ENCODE results near the gene PREB. TPM values are rescaled to one million over a fixed set of nuclear protein-coding genes. Genes with fewer than 3 reads are reported as not detected.
"Not testable (repeated sequence)": the region's sequence is repeated elsewhere in the genome, so short reads cannot be mapped to it uniquely, and the experiment has no call there.

PREB gene, protein sequence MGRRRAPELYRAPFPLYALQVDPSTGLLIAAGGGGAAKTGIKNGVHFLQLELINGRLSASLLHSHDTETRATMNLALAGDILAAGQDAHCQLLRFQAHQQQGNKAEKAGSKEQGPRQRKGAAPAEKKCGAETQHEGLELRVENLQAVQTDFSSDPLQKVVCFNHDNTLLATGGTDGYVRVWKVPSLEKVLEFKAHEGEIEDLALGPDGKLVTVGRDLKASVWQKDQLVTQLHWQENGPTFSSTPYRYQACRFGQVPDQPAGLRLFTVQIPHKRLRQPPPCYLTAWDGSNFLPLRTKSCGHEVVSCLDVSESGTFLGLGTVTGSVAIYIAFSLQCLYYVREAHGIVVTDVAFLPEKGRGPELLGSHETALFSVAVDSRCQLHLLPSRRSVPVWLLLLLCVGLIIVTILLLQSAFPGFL
- polyA plus RNA-seq (ENCODE audit: insufficient read length in 12 of 12): 10 to 100 TPM in 11 of 12 donors, not detected in 1; 24.1 to 39.8 (median 33.6) TPM
- long read RNA-seq, donor 1, transcript PREB-201 (9 exons, 2,166 nt): major isoform, 5 of 11 reads
- long read RNA-seq, donor 1, partial matches to known transcripts: 6 of 11 reads
- long read RNA-seq, donor 1, other reads (novel, unspliced or antisense): 0 of 11 reads
- long read RNA-seq, donor 2, transcript PREB-201 (9 exons, 2,166 nt): major isoform, 8 of 20 reads
- long read RNA-seq, donor 2, partial matches to known transcripts: 12 of 20 reads
- long read RNA-seq, donor 2, other reads (novel, unspliced or antisense): 0 of 20 reads
- long read RNA-seq, donor 3, transcript PREB-201 (9 exons, 2,166 nt): major isoform, 5 of 6 reads
- long read RNA-seq, donor 3, partial matches to known transcripts: 0 of 6 reads
- long read RNA-seq, donor 3, other reads (novel, unspliced or antisense): 0 of 6 reads
- long read RNA-seq, donor 4, partial matches to known transcripts: 0 of 4 reads
- long read RNA-seq, donor 4, other reads (novel, unspliced or antisense): 0 of 4 reads
- long read RNA-seq, donor 5, transcript PREB-201 (9 exons, 2,166 nt): major isoform, 14 of 14 reads
- long read RNA-seq, donor 5, partial matches to known transcripts: 0 of 14 reads
- long read RNA-seq, donor 5, other reads (novel, unspliced or antisense): 0 of 14 reads
- long read RNA-seq, donor 6, partial matches to known transcripts: 0 of 5 reads
- long read RNA-seq, donor 6, other reads (novel, unspliced or antisense): 0 of 5 reads
- long read RNA-seq, donor 7, partial matches to known transcripts: 0 of 3 reads
- long read RNA-seq, donor 7, other reads (novel, unspliced or antisense): 0 of 3 reads
- long read RNA-seq, donor 8, transcript PREB-201 (9 exons, 2,166 nt): major isoform, 14 of 14 reads
- long read RNA-seq, donor 8, partial matches to known transcripts: 0 of 14 reads
- long read RNA-seq, donor 8, other reads (novel, unspliced or antisense): 0 of 14 reads
- long read RNA-seq, donor 9, transcript PREB-201 (9 exons, 2,166 nt): major isoform, 8 of 8 reads
- long read RNA-seq, donor 9, partial matches to known transcripts: 0 of 8 reads
- long read RNA-seq, donor 9, other reads (novel, unspliced or antisense): 0 of 8 reads
- long read RNA-seq, donor 10, transcript PREB-201 (9 exons, 2,166 nt): major isoform, 10 of 10 reads
- long read RNA-seq, donor 10, partial matches to known transcripts: 0 of 10 reads
- long read RNA-seq, donor 10, other reads (novel, unspliced or antisense): 0 of 10 reads
- long read RNA-seq, donor 11, partial matches to known transcripts: 6 of 10 reads
- long read RNA-seq, donor 11, other reads (novel, unspliced or antisense): 0 of 10 reads

DNA sequence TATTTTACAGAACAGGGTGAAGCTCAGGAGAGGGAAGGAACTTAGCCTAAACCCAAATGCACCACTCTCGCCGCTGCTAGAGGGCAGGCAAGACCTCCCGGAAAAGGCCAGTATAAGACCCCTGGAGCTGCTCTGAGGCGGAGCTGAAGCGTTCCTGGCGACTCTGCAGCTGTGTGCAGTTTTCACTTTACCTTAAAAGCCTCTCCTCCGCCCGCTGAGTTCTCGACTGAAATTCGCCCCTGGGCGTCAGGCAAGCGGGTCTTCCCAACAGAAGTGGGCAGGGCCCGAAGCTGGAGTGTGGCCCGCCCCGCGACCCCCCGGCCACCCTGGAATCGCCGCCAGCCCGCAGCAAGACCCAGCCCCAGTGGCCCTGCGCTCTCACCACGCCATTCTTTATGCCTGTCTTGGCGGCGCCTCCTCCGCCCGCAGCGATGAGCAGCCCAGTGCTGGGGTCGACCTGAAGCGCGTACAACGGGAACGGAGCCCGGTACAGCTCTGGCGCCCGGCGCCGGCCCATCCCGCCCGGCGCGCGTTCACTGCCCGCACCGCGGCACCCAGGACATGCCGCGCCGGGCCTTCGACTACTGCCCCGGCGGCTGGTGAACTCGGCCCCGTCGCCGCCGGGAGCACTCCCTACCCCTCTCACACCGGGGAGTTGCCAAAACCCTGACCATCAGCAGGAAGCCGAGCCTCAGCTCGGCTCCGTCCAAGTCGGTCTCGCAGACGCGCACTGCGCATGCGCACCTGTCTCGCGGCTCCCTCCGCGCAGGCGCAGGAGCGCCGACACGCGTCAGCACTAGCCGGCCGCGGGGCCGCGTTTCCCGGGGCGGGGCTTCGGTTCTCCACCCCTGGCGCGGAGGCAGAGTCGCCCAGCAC, at the start of gene PREB:
TSS of gene PREB (minus strand) at position 732 of the 876 bp plus-strand sequence. CDS start at position 517, 215 bp downstream.
- DNase-seq: peak; percentile 98

DNA sequence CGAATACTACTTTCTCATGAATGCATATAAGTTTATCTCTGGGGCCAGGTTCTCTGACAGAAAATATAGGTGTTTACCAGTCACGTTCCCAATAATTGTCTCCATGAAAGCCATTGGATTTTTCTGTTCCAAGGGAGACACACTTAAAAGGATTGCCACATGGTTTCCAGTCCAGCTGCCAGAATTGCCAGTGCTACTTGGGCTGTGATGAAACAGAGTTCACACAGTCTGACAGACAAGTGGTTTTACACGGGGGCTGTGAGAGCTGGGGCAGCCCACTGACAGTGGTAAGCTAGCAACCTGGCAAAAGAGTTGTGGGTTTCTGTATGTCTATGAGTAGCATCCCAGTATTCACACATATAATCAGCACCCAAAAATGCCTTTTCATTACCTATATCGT, 49.7 kb upstream of the PREB start:
- DNase-seq: no peak

DNA sequence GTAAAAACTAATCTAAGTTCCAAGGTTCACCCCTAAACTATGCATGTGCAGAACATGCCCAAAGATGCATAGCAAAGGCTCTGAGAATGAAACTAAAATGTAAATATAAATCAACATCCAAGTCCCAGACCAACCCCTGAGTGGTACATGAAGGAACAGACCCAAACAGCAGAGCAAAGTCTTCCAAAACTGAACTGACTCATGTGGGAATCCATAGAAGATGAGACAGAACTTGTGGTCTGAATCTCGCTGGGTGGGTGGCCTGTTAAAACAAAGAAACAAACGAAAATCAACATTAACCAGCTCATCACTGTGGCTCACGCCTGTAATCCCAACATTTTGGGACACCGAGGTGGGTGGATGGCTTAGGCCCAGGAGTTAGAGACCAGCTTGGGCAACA, 47.9 kb upstream of the PREB start:
- no peak for DNase-seq

DNA sequence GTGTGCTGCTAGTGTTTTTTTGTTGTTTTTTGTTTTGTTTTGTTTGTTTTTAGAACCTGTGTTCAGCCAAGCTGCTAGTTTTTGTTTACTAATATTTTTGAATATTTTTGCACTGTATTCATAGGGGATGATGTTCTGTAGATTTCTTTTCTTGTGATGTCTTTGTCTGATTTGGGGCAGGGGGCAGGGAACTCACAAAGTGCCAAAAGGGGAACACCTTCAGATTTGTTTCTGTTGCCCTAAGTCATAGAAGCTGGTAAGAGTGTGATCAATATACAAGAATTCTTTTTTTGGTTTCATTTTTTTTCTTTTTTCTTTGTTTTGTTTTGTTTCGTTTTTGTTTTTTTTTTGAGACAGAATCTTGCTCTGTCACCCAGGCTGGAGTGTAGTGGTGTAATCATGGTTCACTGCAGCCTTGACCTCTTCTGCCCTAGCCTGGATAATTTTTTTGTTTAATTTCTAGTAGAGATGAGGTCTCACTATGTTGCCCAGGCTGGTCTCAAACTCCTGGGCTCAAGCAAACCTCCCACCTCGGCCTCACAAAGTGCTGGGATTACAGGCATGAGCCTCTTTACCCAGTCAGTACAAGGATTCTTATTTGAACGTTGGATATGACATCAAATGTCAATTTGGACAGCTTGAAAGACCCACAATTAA, 45.0 kb upstream of the PREB start:
- DNase-seq: no peak

DNA sequence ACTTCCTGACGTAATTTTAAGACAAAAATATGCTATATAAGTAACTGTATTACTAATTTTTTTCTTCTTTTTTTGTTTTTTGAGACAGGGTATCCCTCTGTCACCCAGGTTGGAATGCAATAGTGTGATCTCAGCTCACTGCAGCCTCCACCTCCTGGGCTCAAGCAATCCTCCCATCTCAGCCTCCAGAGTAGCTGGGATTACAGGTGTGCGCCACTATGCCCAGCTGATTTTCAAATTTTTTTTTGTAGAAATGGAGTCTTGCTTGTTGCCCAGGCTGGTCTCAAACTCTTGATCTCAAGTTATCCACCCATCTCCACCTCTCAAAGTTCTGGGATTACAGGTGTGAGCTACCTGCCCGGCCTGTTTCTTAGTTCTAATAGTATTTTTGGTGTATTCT, 44.0 kb upstream of the PREB start:
- no peak for DNase-seq

DNA sequence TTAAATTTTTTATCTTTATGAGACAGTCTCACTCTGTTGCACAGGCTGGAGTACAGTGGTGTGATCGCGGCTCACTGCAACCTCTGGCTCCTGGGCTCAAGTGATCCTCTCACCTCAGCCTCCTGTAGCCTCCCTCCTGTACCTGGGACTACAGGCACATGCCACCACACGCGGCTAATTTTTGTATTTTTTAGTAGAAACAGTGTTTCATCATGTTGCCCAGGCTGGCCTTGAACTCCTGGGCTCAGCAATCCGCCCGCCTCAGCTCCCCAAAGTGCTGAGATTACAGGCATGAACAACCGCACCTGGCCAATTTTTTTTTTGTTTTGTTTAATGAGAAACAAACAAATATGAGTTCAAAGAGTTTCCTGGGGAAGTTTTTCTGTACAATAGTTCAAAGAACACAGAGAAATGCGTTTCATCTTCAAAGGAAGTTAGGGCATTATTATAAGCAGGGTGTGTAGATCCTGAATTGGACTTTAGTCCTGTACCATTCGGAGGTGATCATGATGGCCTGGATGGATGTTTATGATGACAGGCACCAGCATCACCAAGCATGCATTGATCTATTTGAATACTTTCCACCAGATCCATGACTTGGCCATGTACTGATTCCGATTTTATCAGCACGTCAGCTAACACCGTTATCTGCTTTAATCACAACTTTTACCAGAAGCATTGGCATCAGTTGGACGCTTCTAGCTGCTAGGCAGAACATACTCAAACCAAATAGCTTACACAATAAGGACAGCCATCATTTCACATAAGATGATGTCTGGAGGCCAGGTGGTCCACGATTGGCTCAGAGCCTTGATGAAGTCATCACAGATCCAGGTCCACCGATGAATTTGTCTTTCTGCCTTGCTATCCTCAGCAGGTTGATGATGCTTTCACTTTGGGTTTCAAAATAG, 43.3 kb upstream of the PREB start:
- DNase-seq: no peak

DNA sequence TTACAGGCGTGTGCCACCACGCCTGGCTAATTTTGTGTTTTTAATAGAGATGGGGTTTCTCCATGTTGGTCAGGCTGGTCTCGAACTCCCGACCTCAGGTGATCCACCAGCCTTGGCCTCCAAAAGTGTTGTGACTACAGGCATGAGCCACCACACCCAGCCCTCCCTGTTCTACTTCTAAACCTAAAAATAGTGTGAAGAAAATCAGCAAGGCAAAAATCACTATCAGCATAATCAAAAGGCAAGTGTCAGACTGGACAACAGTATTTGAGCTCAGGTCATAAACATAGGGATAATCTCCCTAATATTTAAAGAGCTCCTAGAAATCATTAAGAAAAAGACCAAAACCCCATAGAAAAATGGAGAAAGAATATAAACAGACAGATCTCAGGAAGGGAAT, 41.3 kb upstream of the PREB start:
- DNase-seq: not testable (repeated sequence)

DNA sequence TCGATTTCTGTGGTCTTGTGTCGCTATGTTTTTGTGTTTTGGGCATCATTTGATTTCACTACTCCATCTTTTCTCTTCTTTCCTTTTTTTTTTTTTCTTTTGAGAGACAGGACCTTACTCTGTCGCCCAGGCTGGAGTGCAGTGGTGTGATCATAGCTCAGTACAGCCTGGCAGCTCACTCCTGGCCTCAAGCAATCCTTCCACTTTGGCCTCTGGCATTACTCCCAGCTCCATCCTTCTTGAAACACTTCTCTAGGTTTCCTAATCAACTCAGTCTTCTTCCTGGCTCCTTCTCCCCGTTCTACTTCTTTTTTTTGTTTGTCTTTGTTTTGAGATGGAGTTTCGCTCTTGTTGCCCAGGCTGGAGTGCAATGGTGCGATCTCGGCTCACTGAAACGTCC, 40.9 kb upstream of the PREB start:
- no peak for DNase-seq

DNA sequence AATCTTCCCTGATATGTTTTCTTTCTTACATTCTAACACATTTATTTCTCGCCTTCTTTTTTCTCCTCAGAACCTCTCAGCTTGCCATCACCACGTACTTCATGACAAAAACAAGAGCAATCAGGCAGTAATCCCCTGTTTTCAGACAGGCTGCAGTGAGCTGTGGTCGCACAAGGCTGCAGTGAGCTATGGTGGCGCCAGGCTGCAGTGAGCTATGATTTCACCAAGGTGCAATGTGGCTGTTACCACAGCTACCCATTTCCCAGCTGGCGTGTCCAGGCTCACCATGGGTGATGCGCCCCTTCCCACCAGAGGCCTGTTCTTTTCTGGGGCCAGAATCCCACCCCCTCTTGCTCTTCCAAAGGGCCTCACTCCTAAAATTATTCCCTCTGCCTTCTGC, 40.2 kb upstream of the PREB start:
- DNase-seq: no peak

DNA sequence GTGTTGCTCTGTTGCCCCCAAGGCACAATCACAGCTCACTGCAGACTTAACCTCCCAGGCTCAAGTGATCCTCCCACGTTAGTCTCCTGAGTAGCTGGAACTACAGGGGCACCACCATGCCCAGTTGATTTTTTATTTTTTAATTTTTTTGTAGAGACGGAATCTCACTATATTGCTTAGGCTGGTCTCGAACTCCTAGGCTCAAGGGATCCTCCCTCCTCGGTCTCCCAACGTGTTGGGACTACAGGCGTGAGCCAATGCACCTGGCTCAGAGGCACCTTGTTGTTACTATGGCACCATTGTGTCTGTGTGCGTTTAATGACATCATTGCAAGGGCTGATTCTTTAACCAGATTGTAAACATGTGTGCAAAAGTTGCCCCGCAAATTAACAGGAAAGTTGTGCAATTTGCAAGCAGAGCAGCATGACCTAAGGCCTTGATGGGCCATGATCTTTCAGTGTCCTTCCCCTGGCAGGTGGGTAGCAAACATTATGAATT, 37.0 kb upstream of the PREB start:
- DNase-seq: no peak

DNA sequence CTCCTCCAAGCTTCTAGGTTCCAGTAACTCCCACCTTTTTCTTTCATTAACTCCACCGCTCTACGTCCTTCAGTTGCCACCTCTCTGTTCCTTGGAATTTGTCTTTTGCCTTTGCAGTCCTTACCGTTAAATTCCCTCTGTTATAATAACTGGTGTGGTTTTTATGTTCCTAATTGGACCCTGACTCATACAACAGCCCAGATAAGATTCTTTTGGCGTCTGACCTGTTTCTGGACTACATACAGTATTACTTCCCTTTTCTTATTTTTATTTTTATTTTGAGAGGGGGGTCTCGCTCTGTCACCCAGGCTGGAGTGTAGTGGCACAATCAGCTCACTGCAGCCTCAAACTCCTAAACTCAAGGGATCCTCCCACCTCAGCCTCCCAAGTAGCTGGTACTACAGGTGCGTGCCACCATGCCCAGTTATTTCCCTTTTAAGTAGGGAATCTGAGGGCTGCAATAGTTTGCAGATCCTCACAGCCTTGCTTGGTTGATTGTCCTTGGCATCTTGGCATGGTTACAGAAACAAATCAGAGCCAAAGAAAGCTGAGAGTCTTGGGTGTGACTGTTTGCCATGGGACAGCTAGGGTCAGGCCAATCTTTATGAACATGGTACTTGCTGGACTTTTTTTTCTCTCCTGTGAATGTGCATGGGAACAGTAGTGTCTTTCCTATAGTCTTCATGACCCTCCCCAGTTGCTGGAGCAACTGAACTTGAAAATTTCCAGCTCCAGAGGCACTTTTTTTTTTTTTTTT, 36.3 kb upstream of the PREB start:
- no peak for DNase-seq

DNA sequence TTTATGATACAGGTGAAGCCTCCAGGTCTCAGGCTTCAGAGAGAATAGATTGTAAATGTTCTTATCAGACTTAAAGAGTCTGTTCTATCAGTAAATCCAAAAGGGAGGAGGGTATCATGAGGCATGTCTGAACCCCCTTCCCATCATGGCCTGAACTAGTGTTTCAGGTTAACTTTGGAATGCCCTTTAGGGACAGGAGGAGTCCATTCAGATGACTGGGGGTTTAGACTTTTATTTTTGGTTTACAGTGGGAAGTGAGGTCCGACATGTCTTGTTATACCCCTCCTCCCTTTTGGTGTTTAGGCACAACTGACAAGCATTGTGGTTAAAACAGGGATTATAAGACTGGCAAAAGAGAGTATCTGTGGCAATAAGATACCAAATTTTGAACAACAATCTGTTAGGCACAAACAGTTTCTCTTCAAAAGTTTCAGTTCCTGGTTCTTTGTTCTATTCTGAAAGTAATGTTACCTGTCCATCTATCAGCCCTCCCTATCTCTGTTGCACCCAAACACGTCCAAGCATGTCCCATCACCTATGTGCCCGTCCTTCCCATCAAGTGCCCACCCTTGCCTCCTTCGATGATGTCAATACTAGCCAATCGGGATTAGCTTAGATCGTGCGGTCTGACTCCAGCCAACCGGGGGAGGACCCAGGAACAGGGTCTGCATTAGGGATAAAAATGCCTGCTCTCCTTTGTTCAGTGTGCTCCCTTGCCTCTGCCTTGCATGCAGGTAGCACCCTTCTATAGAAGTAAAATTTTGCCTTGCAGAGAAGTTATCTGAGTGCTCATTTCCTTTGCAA, 30.7 kb upstream of the PREB start:
- no peak for DNase-seq

DNA sequence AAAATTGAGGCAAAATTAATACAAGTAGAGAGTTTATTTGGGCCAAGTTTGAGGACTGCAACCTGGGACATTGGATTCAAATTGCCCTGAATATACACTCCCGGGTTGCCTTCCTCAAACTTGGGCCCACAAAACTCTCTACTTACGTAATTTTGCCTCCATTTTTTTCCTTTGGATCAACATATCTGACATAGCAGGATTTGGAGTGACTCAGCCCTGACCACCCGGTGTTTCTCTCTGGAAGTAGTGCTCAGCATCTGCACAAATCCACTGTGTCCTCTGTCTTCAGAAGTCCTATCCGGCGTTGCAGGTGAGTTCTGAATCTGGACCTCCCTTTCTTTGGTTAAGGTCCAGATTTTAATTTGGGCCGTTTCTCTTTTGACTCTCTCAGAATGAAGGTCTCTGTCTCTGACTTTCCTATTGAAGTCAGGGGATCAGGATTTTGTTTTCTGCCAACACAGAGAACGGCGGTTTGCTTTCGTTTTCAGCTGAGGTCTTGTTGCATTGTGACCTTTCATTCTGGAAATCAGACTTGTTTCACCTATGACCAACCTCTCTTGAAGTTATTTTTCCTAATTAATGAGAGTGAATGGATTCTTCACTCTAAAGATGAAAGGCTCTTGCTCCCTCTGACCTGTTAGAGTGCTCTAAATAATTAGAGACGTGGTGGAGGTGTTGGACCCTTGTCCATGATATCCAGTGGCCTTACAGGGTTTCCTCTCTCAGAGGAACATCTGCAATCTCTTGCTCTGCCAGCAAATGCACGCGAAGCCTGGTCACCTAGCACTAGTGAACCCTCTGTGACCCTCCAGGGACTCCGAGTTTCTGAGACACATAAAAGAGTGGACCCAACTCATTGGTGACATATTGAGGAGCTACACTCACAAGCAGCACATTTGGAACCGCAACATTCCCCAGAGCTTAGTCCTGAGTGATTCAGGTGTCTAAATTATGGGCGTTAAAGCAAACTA, 28.0 kb upstream of the PREB start:
- no peak for DNase-seq

DNA sequence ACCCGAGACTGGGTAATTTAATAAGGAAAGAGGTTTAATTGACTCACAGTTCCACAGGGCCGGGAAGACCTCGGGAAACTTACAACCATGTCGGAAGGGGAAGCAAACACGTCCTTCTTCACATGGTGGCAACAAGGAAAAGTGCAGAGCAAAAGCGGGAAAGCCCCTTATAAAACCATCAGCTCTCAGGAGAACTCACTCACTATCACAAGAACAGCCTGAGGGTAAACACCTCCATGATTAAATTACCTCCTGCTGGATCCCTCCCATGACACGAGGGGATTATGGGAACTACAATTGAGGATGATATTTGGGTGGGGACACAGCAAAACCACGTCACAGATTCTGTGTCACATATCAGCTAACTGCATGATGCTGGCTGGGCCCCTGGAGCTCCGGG, 25.8 kb upstream of the PREB start:
- no peak for DNase-seq

DNA sequence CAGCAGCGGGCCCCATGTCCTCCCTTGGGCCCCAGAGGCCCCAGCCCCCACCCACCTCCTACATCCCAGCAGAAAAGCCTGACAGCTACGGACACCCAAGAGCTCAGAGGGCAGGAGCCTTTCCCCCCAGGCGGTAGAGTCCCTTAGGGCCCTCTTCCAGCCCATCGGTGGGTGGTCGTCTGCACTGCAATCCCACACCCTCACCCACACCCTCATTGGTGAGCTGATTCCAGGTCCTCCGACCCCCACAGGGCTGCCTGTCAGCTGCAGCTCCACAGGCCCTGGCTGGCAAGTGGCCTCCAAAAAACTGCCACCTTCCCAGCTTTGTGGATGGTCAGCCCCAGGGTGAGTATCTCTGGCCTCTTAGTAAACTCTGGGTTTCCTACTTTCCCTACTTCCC, 24.8 kb upstream of the PREB start:
- DNase-seq: no peak
